ENCODE data around the gene DLX1.

DNA sequence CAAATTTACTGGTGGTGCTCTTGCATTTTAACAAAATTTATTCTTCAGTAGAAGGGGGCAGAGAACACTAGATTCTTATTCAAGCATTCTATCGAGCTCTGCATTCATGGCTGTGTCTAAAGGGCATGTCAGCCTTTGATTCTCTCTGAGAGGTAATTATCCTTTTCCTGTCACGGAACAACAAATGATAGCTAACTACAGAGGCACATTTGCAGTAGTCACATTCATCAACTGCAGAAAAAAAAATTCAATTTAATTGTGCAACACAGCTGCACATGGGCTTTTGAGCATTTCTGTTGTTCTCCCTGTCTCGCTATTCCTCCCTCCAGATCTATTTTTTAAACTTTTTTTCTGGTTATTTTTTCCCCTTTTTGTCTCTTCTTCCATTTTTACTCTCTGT lies 13.0 kb upstream of the DLX1 start:
- TF ChIP-seq, protein P1, sequence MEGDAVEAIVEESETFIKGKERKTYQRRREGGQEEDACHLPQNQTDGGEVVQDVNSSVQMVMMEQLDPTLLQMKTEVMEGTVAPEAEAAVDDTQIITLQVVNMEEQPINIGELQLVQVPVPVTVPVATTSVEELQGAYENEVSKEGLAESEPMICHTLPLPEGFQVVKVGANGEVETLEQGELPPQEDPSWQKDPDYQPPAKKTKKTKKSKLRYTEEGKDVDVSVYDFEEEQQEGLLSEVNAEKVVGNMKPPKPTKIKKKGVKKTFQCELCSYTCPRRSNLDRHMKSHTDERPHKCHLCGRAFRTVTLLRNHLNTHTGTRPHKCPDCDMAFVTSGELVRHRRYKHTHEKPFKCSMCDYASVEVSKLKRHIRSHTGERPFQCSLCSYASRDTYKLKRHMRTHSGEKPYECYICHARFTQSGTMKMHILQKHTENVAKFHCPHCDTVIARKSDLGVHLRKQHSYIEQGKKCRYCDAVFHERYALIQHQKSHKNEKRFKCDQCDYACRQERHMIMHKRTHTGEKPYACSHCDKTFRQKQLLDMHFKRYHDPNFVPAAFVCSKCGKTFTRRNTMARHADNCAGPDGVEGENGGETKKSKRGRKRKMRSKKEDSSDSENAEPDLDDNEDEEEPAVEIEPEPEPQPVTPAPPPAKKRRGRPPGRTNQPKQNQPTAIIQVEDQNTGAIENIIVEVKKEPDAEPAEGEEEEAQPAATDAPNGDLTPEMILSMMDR (conservative IDR thresholded peaks at IDR 0.05) = no peak
- no peak for TF ChIP-seq EZH2 (IDR thresholded peaks at IDR 0.05; ENCODE audit: low read depth)

Measured in PC-9 (cell line).